Brain microvascular endothelial cell (primary cell): ENCODE results near the gene TFPI2.

Source experiments
- DNase-seq: peaks from one replicate; pipeline ENCODE4 v3.0.0-alpha.2; 2020
- H3K27ac ChIP-seq: fragments of 250-450 bp; sonication (Bioruptor Pico); 2 replicates; pipeline ENCODE4 v1.5.1; 2020; ENCODE audit warnings: mild to moderate bottlenecking, moderate library complexity
- H3K27me3 ChIP-seq: fragments of 250-450 bp; sonication (Bioruptor Pico); replicated peaks from 2 replicates; pipeline ENCODE4 v1.5.1; 2020; ENCODE audit warnings: mild to moderate bottlenecking
- H3K36me3 ChIP-seq: fragments of 250-450 bp; sonication (Bioruptor Pico); replicated peaks from 2 replicates; pipeline ENCODE4 v1.5.1; 2020; ENCODE audit warnings: mild to moderate bottlenecking
- H3K4me3 ChIP-seq: 2 replicates; pipeline ENCODE4 v1.5.1; 2011; ENCODE audit warnings: low read depth, mild to moderate bottlenecking, control low read depth, low read length, moderate library complexity
- CTCF ChIP-seq: IDR thresholded peaks from 2 replicates; pipeline ENCODE4 v1.5.1; 2011; ENCODE audit warnings: low read depth, mild to moderate bottlenecking, moderate library complexity, low read length, control low read depth, inconsistent platforms; ENCODE audit errors: missing control alignments
- in situ Hi-C: cut with HindIII; loops from 2 replicates; pipeline ENCODE4 v1.10.0; 2017; ENCODE audit warnings: low sequenced_read_pairs, low pct_ligation_motif_present

The TFPI2 gene

GRCh38 chr7:93858857-93859256 lies 31.7 kb downstream of the TFPI2 start:
- no peak for DNase-seq
- Histone ChIP-seq H3K4me3 (no peak overlapping the region), H3K27ac (no peak overlapping the region), H3K36me3 (no peaks in the 10 kb centered on the region), H3K27me3 (no peaks in the 10 kb centered on the region)
- in situ Hi-C loops: no loop called here
- TF ChIP-seq CTCF: no peak

DNA sequence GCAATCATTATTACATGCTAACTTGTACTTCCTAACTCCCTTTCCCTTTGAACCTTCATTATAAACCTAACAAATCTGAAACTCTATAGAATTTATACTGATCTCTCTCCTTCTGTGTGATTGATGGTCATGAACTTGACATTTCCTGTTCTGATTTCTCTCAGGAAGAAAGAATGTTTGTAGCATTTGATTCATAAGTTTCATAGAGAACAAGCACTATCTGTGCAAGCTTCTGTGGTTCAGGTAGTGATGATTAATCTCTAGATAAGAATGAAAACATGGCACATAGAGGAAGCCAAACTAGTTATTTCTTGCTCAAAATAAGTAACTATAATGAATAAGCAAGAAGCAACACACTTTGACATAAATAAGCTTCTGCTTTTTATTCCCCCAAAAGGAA lies 34.2 kb downstream of the TFPI2 start:
- Histone ChIP-seq H3K27ac (no peak overlapping the region), H3K4me3 (no peak overlapping the region), H3K36me3 (no peaks in the 10 kb centered on the region), H3K27me3 (no peaks in the 10 kb centered on the region)
- TF ChIP-seq CTCF: no peak
- in situ Hi-C loops: no loop called here
- DNase-seq: no peak

DNA sequence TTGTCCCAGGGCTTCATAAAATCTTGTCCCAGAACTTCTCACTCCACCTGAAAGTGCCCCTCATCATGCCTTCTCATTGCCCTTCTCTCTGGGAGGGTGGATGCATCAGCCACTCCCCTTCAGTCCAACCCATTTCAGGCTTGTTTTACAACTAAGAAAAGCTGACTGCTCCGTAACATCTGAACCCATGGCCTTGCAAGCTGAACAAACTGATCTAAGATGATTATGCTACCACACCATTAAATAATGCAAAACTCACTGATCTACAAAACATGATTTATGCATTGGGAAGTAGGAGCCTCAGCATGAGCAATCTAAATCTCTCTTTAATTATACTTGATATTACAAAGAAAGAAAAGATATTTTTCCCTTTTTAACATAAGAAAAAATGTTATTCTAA lies 34.8 kb downstream of the TFPI2 start:
- TF ChIP-seq CTCF: no peak
- DNase-seq: no peak
- no peaks in the 10 kb centered on the region for H3K27me3 ChIP-seq
- no peak overlapping the region for H3K4me3 ChIP-seq
- in situ Hi-C loops: no loop called here
- H3K36me3 ChIP-seq: no peaks in the 10 kb centered on the region
- H3K27ac ChIP-seq: no peak overlapping the region

DNA sequence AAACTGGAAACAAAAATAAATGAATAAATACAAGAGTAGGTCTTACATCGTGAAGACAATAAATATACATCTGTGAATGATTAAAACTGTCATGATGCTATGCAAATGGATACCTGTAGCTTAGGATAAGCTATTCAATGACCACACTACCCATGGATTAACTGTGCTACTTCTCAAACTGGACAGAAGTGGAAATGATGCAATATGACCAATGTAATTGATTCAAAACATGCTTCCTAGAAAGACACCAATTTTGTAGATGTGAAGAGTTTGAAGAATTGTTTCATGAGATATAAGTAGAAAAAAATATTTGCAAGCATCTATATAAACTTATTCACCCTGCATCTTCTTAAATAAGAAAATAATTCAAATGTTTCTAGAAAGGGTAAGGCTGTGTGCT lies 36.1 kb downstream of the TFPI2 start:
- H3K27me3 ChIP-seq: no peaks in the 10 kb centered on the region
- H3K36me3 ChIP-seq: no peaks in the 10 kb centered on the region
- in situ Hi-C loops: no loop called here
- TF ChIP-seq CTCF: no peak
- DNase-seq: no peak
- H3K27ac ChIP-seq: no peak overlapping the region
- no peak overlapping the region for H3K4me3 ChIP-seq

DNA sequence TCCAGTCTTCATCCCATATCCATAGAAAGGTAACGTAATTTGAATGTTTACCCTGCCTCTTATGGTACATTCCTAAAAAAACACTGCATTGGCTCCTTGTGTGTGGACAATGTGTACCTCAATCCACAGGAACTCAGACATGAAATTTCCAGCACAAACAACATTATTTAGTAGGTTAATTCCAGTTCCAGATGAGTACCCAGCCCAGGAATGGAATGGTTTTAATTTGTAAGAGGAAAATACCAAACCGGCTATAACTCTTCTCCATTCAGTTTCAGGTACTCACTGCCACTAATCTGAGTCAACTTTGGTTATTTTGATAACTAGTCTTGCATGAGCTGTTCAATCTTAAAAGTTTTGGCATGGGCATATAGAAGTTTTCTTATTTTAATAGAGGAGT lies 39.0 kb downstream of the TFPI2 start:
- no peak for DNase-seq
- Histone ChIP-seq H3K36me3 (no peaks in the 10 kb centered on the region), H3K27ac (no peak overlapping the region), H3K27me3 (no peaks in the 10 kb centered on the region), H3K4me3 (no peak overlapping the region)
- in situ Hi-C loops: no loop called here
- TF ChIP-seq CTCF: no peak

GRCh38 chr7:93843260-93843659 lies 47.3 kb downstream of the TFPI2 start:
- in situ Hi-C loops: no loop called here
- no peaks in the 10 kb centered on the region for H3K36me3 ChIP-seq
- no peak for DNase-seq
- no peak for TF ChIP-seq CTCF
- no peak overlapping the region for H3K27ac ChIP-seq
- H3K4me3 ChIP-seq: no peak overlapping the region
- H3K27me3 ChIP-seq: no peaks in the 10 kb centered on the region
